HG03432 (cell line): Measurements from ENCODE around the gene NETO2.
"Not testable (repeated sequence)": the region's sequence is repeated elsewhere in the genome, so short reads cannot be mapped to it uniquely, and the experiment has no call there.

Experiments used
- ATAC-seq: cut with Tn5 transposase; IDR thresholded peaks from one replicate; pipeline ENCODE4 v1.9.1; 2021; ENCODE audit warnings: mild to moderate bottlenecking, moderate library complexity; ENCODE audit not compliant: unreplicated experiment

The NETO2 gene

GRCh38 chr16:47136099-47136842, 7.5 kb downstream of the NETO2 start:
- no peak for ATAC-seq

GRCh38 chr16:47134550-47134949, 9.2 kb downstream of the NETO2 start:
- no peak for ATAC-seq

- ATAC-seq, result no peak
Observed at GRCh38 chr16:47132308-47132707, 11.4 kb downstream of the NETO2 start.

GRCh38 chr16:47129755-47130435, 13.8 kb downstream of the NETO2 start:
- ATAC-seq, result no peak

- no peak for ATAC-seq
Observed at GRCh38 chr16:47127541-47127940, 16.2 kb downstream of the NETO2 start.

GRCh38 chr16:47125757-47126156, 18.0 kb downstream of the NETO2 start:
- ATAC-seq, result no peak

- no peak for ATAC-seq
Observed at GRCh38 chr16:47113130-47113529, 30.6 kb downstream of the NETO2 start.

GRCh38 chr16:47110939-47111338, 32.8 kb downstream of the NETO2 start:
- no peak for ATAC-seq

- no peak for ATAC-seq
Observed at GRCh38 chr16:47109361-47109760, 34.4 kb downstream of the NETO2 start.

GRCh38 chr16:47102921-47103320, 40.8 kb downstream of the NETO2 start:
- ATAC-seq, result not testable (repeated sequence)

- ATAC-seq, result not testable (repeated sequence)
Observed at GRCh38 chr16:47097154-47097553, 46.6 kb downstream of the NETO2 start.

- ATAC-seq, result no peak
Observed at GRCh38 chr16:47096297-47096696, 47.4 kb downstream of the NETO2 start.

GRCh38 chr16:47084198-47084597, 59.5 kb downstream of the NETO2 start:
- no peak for ATAC-seq

GRCh38 chr16:47082099-47082865, 61.5 kb downstream of the NETO2 start:
- no peak for ATAC-seq

- ATAC-seq, result no peak
Observed at GRCh38 chr16:47081115-47081514, 62.6 kb downstream of the NETO2 start.

GRCh38 chr16:47079860-47080259, 63.9 kb downstream of the NETO2 start:
- ATAC-seq, result no peak

GRCh38 chr16:47073223-47074155, 70.3 kb downstream of the NETO2 start:
- ATAC-seq, result peak; percentile 53

- ATAC-seq, result no peak
Observed at GRCh38 chr16:47072158-47072557, 71.6 kb downstream of the NETO2 start.

GRCh38 chr16:47069841-47070584, 73.7 kb downstream of the NETO2 start:
- ATAC-seq, result no peak

- peak; percentile 40 for ATAC-seq
Observed at GRCh38 chr16:47069313-47069712, 74.4 kb downstream of the NETO2 start.
